Ascending aorta (tissue), 2 donors: ENCODE data around the gene TAOK1. TPM values are rescaled to one million over a fixed set of nuclear protein-coding genes. Genes with fewer than 3 reads are reported as not detected.

ENCODE experiments used
- DNase-seq, 2 donors: peaks; one replicate each; pipeline ENCODE4 v3.0.0-alpha.2; 2019; ENCODE audit warnings: low spot score in 2 of 2
- H3K27ac ChIP-seq, 2 donors: fragments of 200-600 bp; sonication (generic); one replicate each; pipeline ENCODE4 v1.5.1; 2016 to 2017; ENCODE audit warnings: mild to moderate bottlenecking in 1 of 2
- H3K27me3 ChIP-seq: fragments of 200-600 bp; sonication (generic); one replicate; pipeline ENCODE4 v1.5.1; 2017
- H3K36me3 ChIP-seq, 2 donors: fragments of 200-600 bp; sonication (generic); one replicate each; pipeline ENCODE4 v1.5.1; 2016
- H3K4me1 ChIP-seq, 2 donors: fragments of 200-600 bp; sonication (generic); one replicate each; pipeline ENCODE4 v1.5.1; 2016 to 2017; ENCODE audit warnings: mild to moderate bottlenecking in 1 of 2
- H3K4me3 ChIP-seq, 2 donors: fragments of 200-600 bp; sonication (generic); one replicate each; pipeline ENCODE4 v1.5.1; 2016 to 2017; ENCODE audit warnings: mild to moderate bottlenecking in 1 of 2
- H3K9me3 ChIP-seq, 2 donors: fragments of 200-600 bp; sonication (generic); one replicate each; pipeline ENCODE4 v1.5.1; 2016
- intact Hi-C: fragments of 100-400 bp; cut with DNase I; formaldehyde crosslinking; loops from one replicate; pipeline ENCODE4 v1.15.1; 2023
- total RNA-seq: library from RNA; depleted of rRNA; stranded (reverse); fragments of >200 nt; gene quantifications from one replicate; pipeline ENCODE4 v1.1.0, GENCODE V29; 2016
- TF ChIP-seq, protein P1 (sequence below), 3 experiments: fragments of 200-600 bp in 2 of 3; fragments of 450-650 bp in 1 of 3; sonication (generic) in 2 of 3; IDR thresholded peaks; one replicate each; pipeline ENCODE4 v1.5.1; 2016 to 2019; ENCODE audit warnings: antibody characterized with exemption in 3 of 3, mild to moderate bottlenecking in 1 of 3, moderate library complexity in 1 of 3

TAOK1 gene
- total RNA-seq, 1 donor from 2014 or later = 20.8 TPM

DNA sequence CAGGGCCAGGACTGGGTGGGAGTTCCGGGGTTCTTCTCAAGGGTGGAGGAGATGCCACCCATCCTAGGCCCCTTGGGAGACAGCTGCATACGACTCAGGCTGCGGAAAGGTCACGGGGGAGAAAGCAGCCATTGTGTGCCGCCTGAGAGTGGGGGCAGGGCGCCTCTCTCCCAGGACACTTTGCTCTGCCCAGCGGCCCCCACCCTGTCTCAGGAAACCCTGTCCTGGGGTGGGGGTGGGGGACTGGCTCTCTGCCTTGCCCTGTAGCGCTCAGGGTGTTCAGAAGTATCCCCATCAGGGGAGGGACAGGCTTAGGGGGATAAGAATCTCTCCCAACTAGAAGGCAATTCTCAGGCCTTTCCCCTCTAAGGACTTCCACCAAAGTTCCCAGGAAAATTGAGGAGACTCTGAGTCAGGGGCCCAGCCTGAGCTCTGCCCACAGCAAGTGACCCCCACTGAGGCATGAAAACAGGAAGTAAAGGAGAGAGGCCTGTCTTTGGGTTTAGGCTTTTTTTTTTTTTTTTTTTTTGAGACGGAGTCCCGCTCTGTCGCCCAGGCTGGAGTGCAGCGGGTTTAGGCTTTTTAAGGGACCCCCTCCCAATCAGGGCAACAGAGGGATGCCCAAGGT lies 194.4 kb downstream of the TAOK1 start:
- H3K4me3 ChIP-seq = no peak overlapping the region
- DNase-seq = no peak
- H3K27ac ChIP-seq = peak overlapping the region in 1 of 2 donors; percentile 61
- intact Hi-C loops = no loop called here
- peaks cover 13 to 23% of the 10 kb centered on the region in 2 donors for H3K36me3 ChIP-seq
- H3K4me1 ChIP-seq = peaks cover 7 to 20% of the 10 kb centered on the region in 2 donors
- H3K9me3 ChIP-seq = no peaks in the 10 kb centered on the region
- H3K27me3 ChIP-seq = no peaks in the 10 kb centered on the region
- TF ChIP-seq, protein P1, sequence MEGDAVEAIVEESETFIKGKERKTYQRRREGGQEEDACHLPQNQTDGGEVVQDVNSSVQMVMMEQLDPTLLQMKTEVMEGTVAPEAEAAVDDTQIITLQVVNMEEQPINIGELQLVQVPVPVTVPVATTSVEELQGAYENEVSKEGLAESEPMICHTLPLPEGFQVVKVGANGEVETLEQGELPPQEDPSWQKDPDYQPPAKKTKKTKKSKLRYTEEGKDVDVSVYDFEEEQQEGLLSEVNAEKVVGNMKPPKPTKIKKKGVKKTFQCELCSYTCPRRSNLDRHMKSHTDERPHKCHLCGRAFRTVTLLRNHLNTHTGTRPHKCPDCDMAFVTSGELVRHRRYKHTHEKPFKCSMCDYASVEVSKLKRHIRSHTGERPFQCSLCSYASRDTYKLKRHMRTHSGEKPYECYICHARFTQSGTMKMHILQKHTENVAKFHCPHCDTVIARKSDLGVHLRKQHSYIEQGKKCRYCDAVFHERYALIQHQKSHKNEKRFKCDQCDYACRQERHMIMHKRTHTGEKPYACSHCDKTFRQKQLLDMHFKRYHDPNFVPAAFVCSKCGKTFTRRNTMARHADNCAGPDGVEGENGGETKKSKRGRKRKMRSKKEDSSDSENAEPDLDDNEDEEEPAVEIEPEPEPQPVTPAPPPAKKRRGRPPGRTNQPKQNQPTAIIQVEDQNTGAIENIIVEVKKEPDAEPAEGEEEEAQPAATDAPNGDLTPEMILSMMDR (IDR thresholded peaks at IDR 0.05) = no peak

DNA sequence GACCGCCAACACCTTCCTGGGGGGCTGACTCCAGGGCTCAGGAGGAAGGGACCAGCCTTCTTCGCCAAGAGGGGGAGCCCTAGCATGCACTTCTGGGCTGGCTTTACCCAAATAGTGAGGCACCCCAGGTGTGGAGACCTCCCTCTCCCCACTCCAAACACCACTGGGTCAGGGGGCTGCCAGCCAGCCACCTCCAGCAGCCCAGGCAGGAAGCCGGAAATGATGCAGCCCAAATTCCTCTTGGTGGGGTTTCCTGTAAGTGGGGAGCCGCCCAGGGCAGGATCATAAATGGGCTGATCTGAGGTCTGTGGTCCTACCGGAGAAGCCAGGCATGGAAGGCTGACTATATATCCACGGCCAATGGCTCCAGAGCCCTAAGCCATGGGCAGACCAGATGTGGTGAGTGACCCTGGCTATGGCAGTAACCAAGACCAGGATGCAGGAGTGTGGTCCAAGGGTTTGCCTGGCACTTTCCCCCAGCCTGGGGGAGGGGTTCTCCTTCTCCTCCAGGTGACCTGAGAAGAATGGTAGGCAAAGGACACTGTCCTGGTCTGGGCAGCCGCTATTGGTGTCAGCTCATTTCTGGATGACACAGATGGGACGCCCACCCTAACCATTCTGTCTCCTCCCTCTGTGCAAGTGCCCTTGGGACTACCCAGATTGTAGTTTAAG lies 195.1 kb downstream of the TAOK1 start:
- H3K4me1 ChIP-seq = peaks cover 13 to 26% of the 10 kb centered on the region in 2 donors
- DNase-seq = no peak
- H3K4me3 ChIP-seq = no peak overlapping the region

DNA sequence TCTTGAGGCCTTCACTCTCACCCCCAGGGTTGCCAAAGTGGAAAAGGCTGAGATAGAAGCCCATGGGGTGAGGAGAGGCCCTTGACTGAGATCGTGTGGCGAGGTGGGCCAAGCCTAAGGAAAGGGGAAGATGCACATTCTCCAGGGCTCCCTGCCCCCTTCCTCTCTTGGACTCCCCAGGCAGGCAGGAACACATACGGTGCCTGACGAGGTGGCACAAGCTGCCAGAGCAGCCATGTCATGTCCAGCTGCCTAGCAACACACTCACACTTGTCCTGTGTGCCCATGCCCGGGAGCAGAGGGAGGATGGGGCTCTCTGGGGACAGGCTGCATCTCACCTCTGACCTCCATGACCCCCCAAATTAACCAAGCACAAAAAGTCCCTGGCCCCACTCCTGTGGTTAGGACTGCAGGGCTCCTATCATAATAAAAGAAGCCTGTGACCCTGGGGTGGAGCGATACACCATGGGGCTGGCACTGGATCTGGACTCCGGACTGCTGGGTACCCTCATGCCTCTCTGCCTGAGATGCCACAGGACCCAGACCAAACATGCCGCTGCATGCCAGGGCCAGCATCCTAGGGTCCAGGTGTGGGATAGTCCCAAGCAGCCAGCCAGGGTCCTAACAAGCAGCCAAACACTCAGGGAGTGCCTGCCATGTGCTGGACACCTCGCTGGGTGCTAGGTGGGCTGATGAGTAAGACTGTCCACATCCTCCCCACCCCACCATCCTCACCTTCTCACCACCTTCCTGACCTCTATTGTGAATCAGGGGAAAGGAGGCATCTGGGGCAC lies 196.7 kb downstream of the TAOK1 start:
- Histone ChIP-seq H3K27me3 (no peaks in the 10 kb centered on the region), H3K36me3 (peaks cover under 1 to 7% of the 10 kb centered on the region in 2 donors), H3K27ac (no peak overlapping the region), H3K4me3 (peak overlapping the region in 1 of 2 donors; percentile 97), H3K9me3 (no peaks in the 10 kb centered on the region), H3K4me1 (peaks cover 24 to 42% of the 10 kb centered on the region in 2 donors)
- TF ChIP-seq, protein P1 (IDR thresholded peaks at IDR 0.05) = no peak
- intact Hi-C loops = no loop called here
- DNase-seq = no peak

More for the DNA sequence above, 195.1 kb downstream of the TAOK1 start:
- peaks cover 12 to 18% of the 10 kb centered on the region in 2 donors for H3K36me3 ChIP-seq
- intact Hi-C loops = no loop called here
- H3K27me3 ChIP-seq = no peaks in the 10 kb centered on the region
- H3K27ac ChIP-seq = peak overlapping the region in 1 of 2 donors; percentile 61
- no peaks in the 10 kb centered on the region for H3K9me3 ChIP-seq
- TF ChIP-seq, protein P1 (IDR thresholded peaks at IDR 0.05) = no peak

DNA sequence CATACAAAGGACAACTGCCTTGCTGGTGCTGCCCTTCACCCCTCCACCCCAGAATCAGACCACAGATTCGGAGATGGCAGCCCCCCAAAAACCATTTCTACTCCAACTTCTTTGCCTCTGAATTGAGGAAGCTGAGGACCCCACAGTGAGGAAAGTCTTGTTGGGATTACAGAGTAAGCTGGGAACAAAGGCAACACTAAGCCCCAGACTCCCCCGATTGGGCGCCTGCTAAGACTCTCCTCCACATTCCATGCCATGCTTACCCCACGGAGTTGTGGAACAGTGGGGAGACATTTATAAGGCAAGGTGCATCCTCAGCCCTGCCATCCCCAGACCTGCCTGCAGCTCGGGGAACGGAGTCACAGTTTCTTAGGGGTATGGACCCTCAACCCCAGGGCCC lies 197.4 kb downstream of the TAOK1 start:
- peak overlapping the region in 1 of 2 donors; percentile 97 for H3K4me3 ChIP-seq
- no peak for DNase-seq
- TF ChIP-seq, protein P1 (IDR thresholded peaks at IDR 0.05) = no peak
- H3K9me3 ChIP-seq = no peaks in the 10 kb centered on the region
- H3K4me1 ChIP-seq = peaks cover 31 to 50% of the 10 kb centered on the region in 2 donors
- H3K27ac ChIP-seq = peak overlapping the region; percentile 82 to 83
- H3K27me3 ChIP-seq = no peaks in the 10 kb centered on the region
- peaks cover 0 to under 1% of the 10 kb centered on the region in 2 donors for H3K36me3 ChIP-seq
- intact Hi-C loops = no loop called here

DNA sequence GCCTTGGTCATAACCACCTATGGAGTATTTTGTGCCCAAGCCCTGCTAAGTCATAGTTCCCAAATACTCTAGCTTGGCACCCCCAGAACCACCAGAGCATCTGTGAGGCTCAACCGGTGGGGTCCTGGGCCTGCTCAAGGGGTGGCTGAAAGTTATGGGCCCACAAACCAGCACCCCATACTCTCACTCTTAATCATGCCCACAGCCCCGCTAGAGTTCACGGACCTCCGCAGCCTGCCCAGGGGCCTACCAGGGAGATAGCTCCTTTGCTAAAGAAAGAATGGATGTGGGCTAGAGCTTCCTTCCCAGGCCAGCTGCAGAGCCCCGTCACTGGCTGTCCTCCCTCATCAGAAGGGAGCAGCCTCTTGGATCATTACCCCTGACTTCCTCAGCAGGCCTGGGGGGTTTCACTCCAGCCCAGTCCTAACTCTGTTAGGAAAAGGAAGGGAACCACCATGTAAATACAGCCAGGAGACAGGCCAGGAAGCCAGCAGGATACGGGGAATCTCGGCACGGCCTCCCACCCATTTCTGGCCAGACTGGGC lies 197.9 kb downstream of the TAOK1 start:
- H3K9me3 ChIP-seq = no peaks in the 10 kb centered on the region
- peak overlapping the region; percentile 84 to 97 for H3K4me3 ChIP-seq
- H3K36me3 ChIP-seq = no peaks in the 10 kb centered on the region
- no peaks in the 10 kb centered on the region for H3K27me3 ChIP-seq
- intact Hi-C loops = loop anchor here (2.0 kb wide), 1 partner anchor 19 kb away; the partner anchor contains the start of gene TP53I13
- TF ChIP-seq, protein P1 (IDR thresholded peaks at IDR 0.05) = no peak
- peak overlapping the region; percentile 82 to 83 for H3K27ac ChIP-seq
- DNase-seq = no peak
- peaks cover 34 to 53% of the 10 kb centered on the region in 2 donors for H3K4me1 ChIP-seq
